Spleen (tissue), 11 donors: ENCODE results near the gene RASSF1. TPM values are rescaled to one million over a fixed set of nuclear protein-coding genes. Genes with fewer than 3 reads are reported as not detected.

ENCODE experiments used
- DNase-seq: peaks from one replicate; pipeline ENCODE4 v3.0.0-alpha.2; 2020
- H3K27ac ChIP-seq, 8 donors: fragments of 200-600 bp; sonication (generic) in 7 of 8; 1 replicate in 4 of 8; 2 replicates in 4 of 8; pipeline versions ENCODE4 v1.5.0 to v1.8.0; 2016 to 2021; ENCODE audit warnings: inconsistent platforms in 4 of 8, mild to moderate bottlenecking in 4 of 8, moderate library complexity in 1 of 8
- H3K27me3 ChIP-seq, 7 donors: fragments of 200-600 bp; sonication (generic) in 6 of 7; replicated peaks in 1 of 7; 1 replicate in 4 of 7; 2 replicates in 3 of 7; pipeline versions ENCODE4 v1.5.0 to v1.8.0; 2016 to 2021; ENCODE audit warnings: inconsistent platforms in 3 of 7, mild to moderate bottlenecking in 1 of 7
- H3K36me3 ChIP-seq, 6 donors: fragments of 200-600 bp; sonication (generic) in 5 of 6; 1 replicate in 4 of 6; 2 replicates in 2 of 6; pipeline versions ENCODE4 v1.5.0 to v1.8.0; 2016 to 2021; ENCODE audit warnings: inconsistent platforms in 2 of 6
- H3K4me1 ChIP-seq, 6 donors: fragments of 200-600 bp; sonication (generic) in 5 of 6; 1 replicate in 3 of 6; 2 replicates in 3 of 6; pipeline versions ENCODE4 v1.5.0 to v1.8.0; 2016 to 2021; ENCODE audit warnings: inconsistent platforms in 3 of 6
- H3K4me3 ChIP-seq, 8 donors: fragments of 200-600 bp; sonication (generic) in 7 of 8; 1 replicate in 4 of 8; 2 replicates in 4 of 8; pipeline versions ENCODE4 v1.5.0 to v1.8.0; 2016 to 2021; ENCODE audit warnings: inconsistent platforms in 4 of 8, mild to moderate bottlenecking in 4 of 8, moderate library complexity in 2 of 8
- H3K9me3 ChIP-seq, 8 donors: fragments of 200-600 bp; sonication (generic) in 7 of 8; 1 replicate in 4 of 8; 2 replicates in 4 of 8; pipeline versions ENCODE4 v1.5.0 to v1.8.0; 2016 to 2021; ENCODE audit warnings: inconsistent platforms in 4 of 8
- POLR2A ChIP-seq, 3 donors: fragments of 450-650 bp; IDR thresholded peaks; one replicate each; pipeline ENCODE4 v1.5.1; 2017; ENCODE audit warnings: antibody characterized with exemption in 3 of 3, mild to moderate bottlenecking in 1 of 3
- POLR2AphosphoS5 ChIP-seq, 3 donors: sonication (generic); formaldehyde crosslinking; IDR thresholded peaks; one replicate each; pipeline ENCODE4 v1.5.1; 2017; ENCODE audit warnings: antibody characterized with exemption in 3 of 3
- WGBS, 5 donors: extraction: QIAGEN DNeasy Blood & Tissue Kit in 3 of 5; methylation state at CpG; one replicate each; pipeline versions ENCODE4 v1.1.5 to v1.1.7; 2013 to 2018; 5-methylcytosine and 5-hydroxymethylcytosine counted together
- intact Hi-C: fragments of 100-400 bp; cut with DNase I; formaldehyde crosslinking; loops from one replicate; pipeline ENCODE4 v1.15.0; 2023; ENCODE audit warnings: low total_unique reads
- polyA plus RNA-seq, 3 donors: library from polyadenylated mRNA; stranded (reverse); fragments of 200-250 nt; gene quantifications; one replicate each; pipeline ENCODE4 v1.2.1, GENCODE V29; 2013
- total RNA-seq, 7 donors: library from RNA; depleted of rRNA in 3 of 7; stranded (reverse); fragments of >200 nt in 3 of 7; fragmentation: NEBNext Ultra II Directional in 4 of 7; extraction: Animal tissue kit (Norgen Biotek cat#: 25700) in 4 of 7; gene quantifications; one replicate each; pipeline versions ENCODE4 v1.1.0 to v1.2.1, GENCODE V29; 2016 to 2021
- TF ChIP-seq, protein P1 (sequence below), 11 experiments: fragments of 200-600 bp in 7 of 11; fragments of 450-650 bp in 4 of 11; sonication (generic) in 4 of 11; IDR thresholded peaks in 8 of 11; conservative IDR thresholded peaks in 3 of 11; 1 replicate in 7 of 11; 2 replicates in 4 of 11; pipeline versions ENCODE4 v1.4.0 to v1.8.0; 2016 to 2021; ENCODE audit warnings: antibody characterized with exemption in 11 of 11, inconsistent platforms in 4 of 11, mild to moderate bottlenecking in 1 of 11
- donor health status: healthy with polysubstance abuse.
- donor health status: DM: no; HTN: no; CAD: no; lungs with moderate emphysema.
- donor health status: DM: no; HTN: no; CAD: no.
- donor health status: Bipolar disorder and iron deficiency.
- donor health status: healthy.
- donor health status: DM: no; HTN: no; CAD: no.
- donor health status: DM: yes; HTN: yes; CAD: no.

RASSF1 gene
- total and polyA plus RNA-seq, 10 donors: 48.3 to 113 (median 64.7) TPM

DNA sequence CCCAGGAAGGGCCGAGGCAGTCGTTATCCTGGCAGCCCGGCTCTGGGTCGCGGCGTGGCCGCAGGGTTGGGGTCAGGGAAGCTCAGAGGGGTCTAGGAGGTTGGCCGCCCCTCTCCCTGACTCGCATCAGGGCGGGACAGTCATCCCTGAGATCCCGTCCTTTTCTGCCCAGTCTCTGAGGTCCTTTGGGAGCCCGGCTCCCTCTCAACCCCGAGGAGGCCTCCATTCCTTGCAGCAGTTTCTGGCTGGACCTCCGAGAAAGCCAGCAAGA lies 18.6 kb downstream of the RASSF1 start:
- no peak for DNase-seq
- H3K36me3 ChIP-seq: peaks cover 2 to 64% (median 37%) of the 10 kb centered on the region in 6 donors
- peak overlapping the region; percentile 86 to 96 (median 93) for H3K27ac ChIP-seq
- 18 to 35% (median 32%) methylated on average over 7 to 14 of the region's 14 CpGs for WGBS, 5 donors
- peaks cover 28 to 93% (median 89%) of the 10 kb centered on the region in 6 donors for H3K4me1 ChIP-seq
- intact Hi-C loops: loop anchor here (10.0 kb wide), 1 partner anchor 87 kb away; the partner anchor contains the start of gene GNAI2
- H3K4me3 ChIP-seq: peak overlapping the region; percentile 72 to 97 (median 90)
- no peak for TF ChIP-seq POLR2A (IDR thresholded peaks at IDR 0.05)
- TF ChIP-seq, protein P1, sequence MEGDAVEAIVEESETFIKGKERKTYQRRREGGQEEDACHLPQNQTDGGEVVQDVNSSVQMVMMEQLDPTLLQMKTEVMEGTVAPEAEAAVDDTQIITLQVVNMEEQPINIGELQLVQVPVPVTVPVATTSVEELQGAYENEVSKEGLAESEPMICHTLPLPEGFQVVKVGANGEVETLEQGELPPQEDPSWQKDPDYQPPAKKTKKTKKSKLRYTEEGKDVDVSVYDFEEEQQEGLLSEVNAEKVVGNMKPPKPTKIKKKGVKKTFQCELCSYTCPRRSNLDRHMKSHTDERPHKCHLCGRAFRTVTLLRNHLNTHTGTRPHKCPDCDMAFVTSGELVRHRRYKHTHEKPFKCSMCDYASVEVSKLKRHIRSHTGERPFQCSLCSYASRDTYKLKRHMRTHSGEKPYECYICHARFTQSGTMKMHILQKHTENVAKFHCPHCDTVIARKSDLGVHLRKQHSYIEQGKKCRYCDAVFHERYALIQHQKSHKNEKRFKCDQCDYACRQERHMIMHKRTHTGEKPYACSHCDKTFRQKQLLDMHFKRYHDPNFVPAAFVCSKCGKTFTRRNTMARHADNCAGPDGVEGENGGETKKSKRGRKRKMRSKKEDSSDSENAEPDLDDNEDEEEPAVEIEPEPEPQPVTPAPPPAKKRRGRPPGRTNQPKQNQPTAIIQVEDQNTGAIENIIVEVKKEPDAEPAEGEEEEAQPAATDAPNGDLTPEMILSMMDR (IDR thresholded peaks at IDR 0.05 in 8 of 11, conservative IDR thresholded peaks at IDR 0.05 in 3 of 11): no peak
- no peak for TF ChIP-seq POLR2AphosphoS5 (IDR thresholded peaks at IDR 0.05)
- no peaks in the 10 kb centered on the region for H3K27me3 ChIP-seq
- no peaks in the 10 kb centered on the region for H3K9me3 ChIP-seq

DNA sequence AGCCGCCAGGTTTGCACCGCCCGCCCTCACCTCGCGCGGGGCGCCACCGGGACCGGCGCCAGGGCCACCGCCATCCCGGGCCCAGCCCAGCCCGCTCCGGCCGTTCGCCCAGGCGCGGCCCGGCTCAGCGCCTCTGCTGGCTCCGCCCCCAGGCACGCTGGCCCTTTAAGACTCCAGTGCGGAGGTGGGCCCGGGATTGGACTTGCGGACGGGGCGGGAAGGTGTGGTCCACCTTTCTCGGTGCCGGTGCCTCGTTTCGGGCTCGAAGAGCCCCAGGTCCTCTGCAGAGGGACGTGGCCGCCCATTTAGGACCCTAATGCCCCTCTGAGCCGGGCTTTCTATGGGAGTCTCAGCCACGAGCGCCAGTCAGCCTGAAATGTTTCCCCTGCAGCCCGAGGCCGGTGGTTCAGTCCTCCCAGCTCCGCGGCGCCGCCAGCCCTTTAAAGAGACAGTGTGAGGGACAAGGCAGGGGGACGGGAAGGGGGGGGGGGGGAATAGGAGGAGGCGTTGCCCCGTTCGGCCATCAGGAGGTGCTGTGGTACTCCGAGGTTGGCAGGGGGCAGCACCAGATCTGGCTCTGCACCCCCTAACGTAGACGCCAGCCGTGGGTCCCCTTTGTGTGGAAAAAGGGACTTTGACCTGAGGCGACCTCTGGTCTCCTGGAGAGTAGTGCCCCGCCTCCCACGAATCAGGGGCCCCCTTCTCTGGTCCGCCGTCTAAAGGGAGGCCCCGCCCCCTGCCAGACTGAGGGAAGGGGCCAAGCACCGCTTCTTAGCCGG lies 19.1 kb downstream of the RASSF1 start:
- TF ChIP-seq POLR2A (IDR thresholded peaks at IDR 0.05) (peak in 1 of 3 donors; percentile 5), POLR2AphosphoS5 (IDR thresholded peaks at IDR 0.05) (peak; percentile 54 to 75 (median 68))
- TF ChIP-seq, protein P1 (IDR thresholded peaks at IDR 0.05 in 8 of 11, conservative IDR thresholded peaks at IDR 0.05 in 3 of 11): peak; percentile 27 to 85 (median 62)
- Histone ChIP-seq H3K4me1 (peaks cover 30 to 93% (median 89%) of the 10 kb centered on the region in 6 donors), H3K9me3 (no peaks in the 10 kb centered on the region), H3K36me3 (peaks cover 2 to 66% (median 37%) of the 10 kb centered on the region in 6 donors), H3K27me3 (no peaks in the 10 kb centered on the region), H3K4me3 (peak overlapping the region; percentile 72 to 97 (median 90)), H3K27ac (peak overlapping the region; percentile 86 to 96 (median 93))
- DNase-seq: peak; percentile 96
- WGBS, 5 donors: 0 to 2% (median 1%) methylated on average over 23 to 59 of the region's 59 CpGs
- intact Hi-C loops: loop anchor here (10.0 kb wide), 1 partner anchor 87 kb away; the partner anchor contains the start of gene GNAI2

DNA sequence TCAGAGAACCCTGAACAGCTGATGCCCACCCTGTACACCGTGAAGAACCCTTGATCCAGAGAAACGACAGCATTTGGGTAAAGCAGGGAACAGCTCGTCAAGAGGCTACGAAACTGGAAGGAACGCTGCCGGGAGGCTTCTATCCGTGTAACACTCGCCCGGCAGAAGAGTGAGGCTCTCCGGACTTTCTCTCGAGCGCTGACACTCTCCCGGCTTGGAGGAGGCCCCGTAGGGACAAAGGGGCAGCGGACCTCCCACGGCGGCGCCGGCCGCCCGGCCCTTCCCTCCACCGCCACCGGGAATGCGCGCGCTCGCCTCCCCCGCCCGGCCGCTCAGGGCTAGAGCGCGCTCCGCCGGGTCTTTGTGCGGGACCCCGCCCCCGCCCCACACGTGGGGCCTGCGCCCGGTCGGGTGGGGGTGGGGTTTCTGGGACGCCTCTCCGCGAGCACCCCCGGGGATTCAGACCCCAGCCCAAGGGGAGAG lies 19.7 kb downstream of the RASSF1 start:
- H3K36me3 ChIP-seq: peaks cover 2 to 66% (median 31%) of the 10 kb centered on the region in 6 donors
- H3K27ac ChIP-seq: peak overlapping the region; percentile 86 to 96 (median 93)
- no peaks in the 10 kb centered on the region for H3K27me3 ChIP-seq
- TF ChIP-seq POLR2A (IDR thresholded peaks at IDR 0.05) (no peak), POLR2AphosphoS5 (IDR thresholded peaks at IDR 0.05) (peak in 1 of 3 donors; percentile 40)
- TF ChIP-seq, protein P1 (IDR thresholded peaks at IDR 0.05 in 8 of 11, conservative IDR thresholded peaks at IDR 0.05 in 3 of 11): no peak
- peak; percentile 93 for DNase-seq
- peaks cover 32 to 93% (median 89%) of the 10 kb centered on the region in 6 donors for H3K4me1 ChIP-seq
- intact Hi-C loops: loop anchor here (10.0 kb wide), 1 partner anchor 86 kb away; the partner anchor contains the start of gene GNAI2
- WGBS, 5 donors: 0 to 6% (median 1%) methylated on average over 7 to 45 of the region's 45 CpGs
- H3K4me3 ChIP-seq: peak overlapping the region; percentile 72 to 97 (median 90)
- no peaks in the 10 kb centered on the region for H3K9me3 ChIP-seq
